Gastrocnemius medialis (tissue), 4 donors: ENCODE data around the gene PLCH1.

Experiments
- CTCF ChIP-seq, 5 experiments: fragments of 450-650 bp in 3 of 5; fragments of 200-600 bp in 2 of 5; sonication (generic) in 2 of 5; IDR thresholded peaks in 4 of 5; conservative IDR thresholded peaks in 1 of 5; 1 replicate in 4 of 5; 2 replicates in 1 of 5; pipeline ENCODE4 v1.5.1; 2016 to 2019; ENCODE audit warnings: antibody characterized with exemption in 5 of 5, mild to moderate bottlenecking in 3 of 5, moderate library complexity in 3 of 5
- POLR2A ChIP-seq, 2 donors: fragments of 450-650 bp; IDR thresholded peaks; one replicate each; pipeline ENCODE4 v1.6.1; 2017; ENCODE audit warnings: antibody characterized with exemption in 2 of 2, mild to moderate bottlenecking in 2 of 2, moderate library complexity in 2 of 2

GRCh38 chr3:155568295-155568694, 176.6 kb downstream of the PLCH1 start:
- TF ChIP-seq CTCF (IDR thresholded peaks at IDR 0.05 in 4 of 5, conservative IDR thresholded peaks at IDR 0.05 in 1 of 5) (no peak), POLR2A (IDR thresholded peaks at IDR 0.05) (no peak)
